ENCODE results near the gene ATXN1. TPM values are rescaled to one million over a fixed set of nuclear protein-coding genes. Genes with fewer than 3 reads are reported as not detected.

The ATXN1 gene
- total RNA-seq, 1 experiment from 2014 or later = 5.6 TPM

DNA sequence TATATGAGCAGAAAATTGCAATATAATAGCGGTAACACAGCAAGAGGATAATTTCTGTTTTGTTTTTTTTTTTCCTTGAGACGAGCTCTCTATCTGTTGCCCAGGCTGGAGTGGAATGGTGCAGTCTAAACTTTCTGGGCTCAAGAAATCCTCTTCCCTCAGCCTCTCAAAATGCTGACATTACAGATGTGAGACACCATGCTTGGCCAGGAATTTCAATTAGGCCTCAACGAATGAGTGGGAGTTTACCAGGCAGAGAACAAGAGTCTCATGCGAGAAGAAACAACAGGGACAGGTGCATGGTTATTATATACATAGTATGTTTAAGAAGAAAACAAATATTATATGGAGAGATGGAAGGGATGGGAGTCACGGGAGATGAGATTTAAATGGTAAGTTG is 111.4 kb downstream of the ATXN1 start:
- H3K79me1 ChIP-seq (ENCODE audit: insufficient read depth, low read depth, low read length, poor library complexity, severe bottlenecking) = no peaks in the 10 kb centered on the region
- TF ChIP-seq, protein P1, sequence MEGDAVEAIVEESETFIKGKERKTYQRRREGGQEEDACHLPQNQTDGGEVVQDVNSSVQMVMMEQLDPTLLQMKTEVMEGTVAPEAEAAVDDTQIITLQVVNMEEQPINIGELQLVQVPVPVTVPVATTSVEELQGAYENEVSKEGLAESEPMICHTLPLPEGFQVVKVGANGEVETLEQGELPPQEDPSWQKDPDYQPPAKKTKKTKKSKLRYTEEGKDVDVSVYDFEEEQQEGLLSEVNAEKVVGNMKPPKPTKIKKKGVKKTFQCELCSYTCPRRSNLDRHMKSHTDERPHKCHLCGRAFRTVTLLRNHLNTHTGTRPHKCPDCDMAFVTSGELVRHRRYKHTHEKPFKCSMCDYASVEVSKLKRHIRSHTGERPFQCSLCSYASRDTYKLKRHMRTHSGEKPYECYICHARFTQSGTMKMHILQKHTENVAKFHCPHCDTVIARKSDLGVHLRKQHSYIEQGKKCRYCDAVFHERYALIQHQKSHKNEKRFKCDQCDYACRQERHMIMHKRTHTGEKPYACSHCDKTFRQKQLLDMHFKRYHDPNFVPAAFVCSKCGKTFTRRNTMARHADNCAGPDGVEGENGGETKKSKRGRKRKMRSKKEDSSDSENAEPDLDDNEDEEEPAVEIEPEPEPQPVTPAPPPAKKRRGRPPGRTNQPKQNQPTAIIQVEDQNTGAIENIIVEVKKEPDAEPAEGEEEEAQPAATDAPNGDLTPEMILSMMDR (conservative IDR thresholded peaks at IDR 0.05) = no peak
- no peaks in the 10 kb centered on the region for H3K79me2 ChIP-seq (ENCODE audit: insufficient read depth, low read length)
- H3K9me3 ChIP-seq (ENCODE audit: control insufficient read depth, low read depth, low read length) = no peaks in the 10 kb centered on the region
- no peak overlapping the region for H3K27ac Mint-ChIP-seq
- no peak overlapping the region for H2AFZ ChIP-seq (ENCODE audit: low read length)
- 0 out of 4 replicates have a peak, but pooled peaks cover 0 to 2% of the 10 kb centered on the region in 2 experiments for H3K4me1 Mint-ChIP-seq
- H3K4me2 ChIP-seq (ENCODE audit: insufficient read depth, insufficient read length, low read length) = no peak overlapping the region
- no peak overlapping the region for H4K5ac ChIP-seq (ENCODE audit: insufficient read length, low read depth, low read length)
- no peak overlapping the region for H4K91ac ChIP-seq (ENCODE audit: insufficient read length, low read depth, low read length)
- no peaks in the 10 kb centered on the region for H3K23me2 ChIP-seq (ENCODE audit: insufficient read length, low read depth, low read length, poor library complexity, severe bottlenecking)
- no peak overlapping the region for H3K4me3 Mint-ChIP-seq
- no peak for DNase-seq
- no peak overlapping the region for H3K56ac ChIP-seq (ENCODE audit: insufficient read length, low read depth, low read length)
- H4K20me1 ChIP-seq (ENCODE audit: control insufficient read depth, insufficient read depth, insufficient read length) = no peaks in the 10 kb centered on the region
- H2BK12ac ChIP-seq (ENCODE audit: insufficient read length, low read depth, low read length) = no peak overlapping the region
- no peaks in the 10 kb centered on the region for H3K9me3 Mint-ChIP-seq
- no peak overlapping the region for H3K9ac ChIP-seq (ENCODE audit: extremely low read depth, insufficient read length, low read length)
- H2BK120ac ChIP-seq (ENCODE audit: low read depth, low read length, poor library complexity, severe bottlenecking) = no peak overlapping the region
- H4K8ac ChIP-seq (replicated peaks; ENCODE audit: insufficient read length, low read depth, low read length) = no peak overlapping the region
- no peak overlapping the region for H3K27ac ChIP-seq (ENCODE audit: insufficient read length, low read depth, low read length)
- H3K27me3 ChIP-seq (ENCODE audit: insufficient read depth, low read length) = no peaks in the 10 kb centered on the region
- H3T11ph ChIP-seq (ENCODE audit: low read length) = no peak overlapping the region
- H3K18ac ChIP-seq (ENCODE audit: insufficient read length, low read depth, low read length) = no peak overlapping the region
- H3K36me3 Mint-ChIP-seq (ENCODE audit: insufficient read depth in 1 of 3, low read depth in 3 of 3) = no peaks in the 10 kb centered on the region
- H3K4me1 ChIP-seq (ENCODE audit: insufficient read depth, low read length) = 0 out of 2 replicates have a peak, but pooled peaks cover 1% of the 10 kb centered on the region
- H3K14ac ChIP-seq (ENCODE audit: insufficient read depth, low read length) = no peak overlapping the region
- WGBS (ENCODE audit: extremely low coverage, insufficient read length, low lambda C conversion rate) = 100% methylated on average over 1 of the region's 5 CpGs
- H2BK15ac ChIP-seq (ENCODE audit: low read depth, low read length) = no peak overlapping the region
- no peak overlapping the region for H2BK20ac ChIP-seq (ENCODE audit: low read depth, low read length, poor library complexity, severe bottlenecking)
- no peak overlapping the region for H2AK5ac ChIP-seq (ENCODE audit: insufficient read length, low read length)
- H2BK5ac ChIP-seq (ENCODE audit: insufficient read length, low read length) = no peak overlapping the region
- H3K4ac ChIP-seq (ENCODE audit: low read depth, low read length) = no peak overlapping the region
- H3K23ac ChIP-seq (ENCODE audit: insufficient read length, low read depth, low read length) = no peak overlapping the region
- no peaks in the 10 kb centered on the region; the same call in 1 of the 2 replicates for H3K27me3 Mint-ChIP-seq (ENCODE audit: low read depth)
